DMS53 (cell line): ENCODE results near the gene PTPA.

Experiments used
- DNase-seq: peaks from one replicate; lab custom pipeline; 2025; lab: John Stamatoyannopoulos, UW

Gene PTPA

GRCh38 chr9:129081388-129081904, 29.8 kb upstream of the PTPA start:
- peak; percentile 72 for DNase-seq

DNA sequence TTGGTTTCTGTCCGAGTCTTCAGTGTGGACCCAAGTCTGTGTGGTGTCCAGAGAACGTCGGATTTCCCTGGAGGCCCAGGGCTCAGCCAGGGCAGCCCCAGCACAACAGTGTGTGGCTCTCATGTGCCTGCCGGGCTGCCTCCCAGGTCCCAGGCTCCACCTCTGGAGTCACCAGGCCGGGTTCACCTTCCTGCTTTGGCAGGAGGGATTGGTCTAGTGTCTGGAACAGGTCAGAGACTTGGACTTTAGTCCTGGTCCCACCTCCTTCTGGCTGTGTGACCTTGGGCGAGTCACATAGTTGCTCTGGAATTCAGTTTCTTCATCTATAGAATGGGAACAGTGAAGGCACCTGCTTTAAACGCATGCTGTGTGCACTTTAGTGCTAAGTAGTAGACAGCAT, 27.1 kb upstream of the PTPA start:
- no peak for DNase-seq

DNA sequence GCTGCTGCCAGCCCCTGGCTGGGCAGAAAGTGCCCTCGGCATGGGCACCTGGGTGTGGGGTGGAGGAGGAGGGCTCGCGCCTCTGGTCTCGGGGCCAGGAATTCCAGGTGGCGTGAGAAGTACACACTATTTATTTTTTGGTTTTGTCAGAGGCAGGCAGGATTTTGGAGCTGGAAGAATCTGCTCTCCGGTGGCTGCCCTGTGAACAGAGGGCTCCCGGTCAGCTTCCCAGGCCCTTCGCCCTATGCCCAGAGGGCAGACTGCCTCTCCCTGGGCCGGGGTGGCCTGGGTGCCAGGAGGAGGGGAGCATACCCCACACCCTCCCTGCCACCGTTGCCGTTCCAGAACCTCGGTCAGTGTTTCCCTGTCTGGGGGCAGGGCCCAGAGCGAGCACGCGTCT, 22.0 kb upstream of the PTPA start:
- no peak for DNase-seq

- no peak for DNase-seq
These were observed 17.4 kb upstream of the PTPA start for GRCh38 chr9:129093602-129094386.

DNA sequence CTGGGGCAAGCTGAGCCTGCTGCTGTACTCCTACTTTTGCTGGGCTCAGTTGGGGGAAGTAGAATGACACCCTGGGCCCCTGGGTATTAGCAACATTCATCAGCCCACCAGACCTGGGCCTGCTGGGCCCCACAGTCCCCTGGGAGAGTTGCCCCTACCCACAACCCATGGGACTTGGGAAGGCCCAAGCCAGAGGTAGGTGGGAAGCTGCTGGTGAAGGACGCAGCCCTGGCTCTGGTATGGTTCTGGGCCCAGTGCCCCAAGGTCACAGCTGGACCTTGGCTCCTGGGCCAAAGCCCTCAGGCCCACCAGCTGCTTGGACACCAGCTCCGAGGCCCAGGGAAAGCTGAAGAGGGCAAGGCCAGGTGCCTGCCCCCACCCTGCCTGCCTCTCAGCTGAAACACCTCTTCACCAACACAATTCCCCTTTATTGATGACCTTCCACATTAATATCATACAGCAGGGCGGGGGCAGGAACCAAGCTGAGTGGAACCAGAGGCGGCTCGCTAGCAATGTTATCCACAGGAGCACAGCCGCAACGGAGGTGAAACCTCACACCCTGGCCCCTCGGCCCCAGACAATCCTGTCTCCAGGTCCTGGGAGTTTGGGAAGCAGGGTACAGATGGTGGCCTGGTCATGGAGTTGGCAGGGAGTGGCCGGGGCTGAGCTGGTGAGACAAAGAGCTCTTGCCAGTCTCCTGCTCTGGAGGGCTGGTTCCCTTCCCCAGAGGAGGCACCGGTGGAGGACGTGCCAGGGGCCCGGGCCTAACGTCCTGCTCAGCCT, 16.6 kb upstream of the PTPA start:
- DNase-seq: no peak

DNA sequence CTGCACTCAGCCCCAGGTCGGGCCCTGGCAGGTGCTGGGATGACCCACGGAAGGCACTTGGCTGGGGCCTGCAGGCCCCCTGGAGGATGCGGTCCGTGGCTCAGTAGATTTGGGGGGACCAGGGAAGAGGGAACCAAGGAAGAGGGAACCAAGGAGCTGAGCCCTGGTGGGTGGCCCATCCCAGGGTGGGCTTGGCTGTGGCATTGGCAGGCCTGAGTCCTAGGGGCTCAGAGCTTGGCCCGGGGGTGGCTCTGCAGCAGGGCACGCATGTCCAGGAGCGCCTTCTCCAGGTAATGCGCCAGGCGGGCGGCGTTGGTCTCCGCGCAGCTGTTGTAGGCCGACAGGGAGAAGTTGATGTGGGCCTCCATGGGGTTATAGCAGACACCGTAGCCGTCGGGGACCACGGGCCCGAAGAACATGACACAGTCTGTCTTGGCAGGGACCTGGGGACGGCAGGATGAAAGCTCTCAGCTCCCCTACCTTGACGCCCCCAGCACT, 16.0 kb upstream of the PTPA start:
- no peak for DNase-seq

DNA sequence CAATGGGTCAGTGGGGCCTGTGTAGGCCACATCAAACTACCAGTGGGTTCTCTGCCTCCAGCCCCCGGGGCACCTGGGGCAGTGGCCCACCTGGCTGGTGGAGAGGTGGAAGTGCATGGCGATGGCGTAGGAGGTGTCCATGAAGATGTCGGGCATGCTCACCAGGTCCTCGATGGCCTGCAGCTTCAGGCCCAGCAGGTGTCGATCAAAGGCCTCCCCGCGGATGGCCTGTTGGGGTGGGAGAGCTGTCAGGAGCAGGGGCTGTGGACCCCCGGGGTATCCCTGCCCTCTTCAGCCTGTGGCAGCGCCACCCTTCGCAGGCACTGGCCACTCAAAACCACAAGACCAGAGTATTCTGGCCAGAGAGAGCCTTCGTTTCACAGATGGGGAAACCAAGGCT, 15.3 kb upstream of the PTPA start:
- no peak for DNase-seq

DNA sequence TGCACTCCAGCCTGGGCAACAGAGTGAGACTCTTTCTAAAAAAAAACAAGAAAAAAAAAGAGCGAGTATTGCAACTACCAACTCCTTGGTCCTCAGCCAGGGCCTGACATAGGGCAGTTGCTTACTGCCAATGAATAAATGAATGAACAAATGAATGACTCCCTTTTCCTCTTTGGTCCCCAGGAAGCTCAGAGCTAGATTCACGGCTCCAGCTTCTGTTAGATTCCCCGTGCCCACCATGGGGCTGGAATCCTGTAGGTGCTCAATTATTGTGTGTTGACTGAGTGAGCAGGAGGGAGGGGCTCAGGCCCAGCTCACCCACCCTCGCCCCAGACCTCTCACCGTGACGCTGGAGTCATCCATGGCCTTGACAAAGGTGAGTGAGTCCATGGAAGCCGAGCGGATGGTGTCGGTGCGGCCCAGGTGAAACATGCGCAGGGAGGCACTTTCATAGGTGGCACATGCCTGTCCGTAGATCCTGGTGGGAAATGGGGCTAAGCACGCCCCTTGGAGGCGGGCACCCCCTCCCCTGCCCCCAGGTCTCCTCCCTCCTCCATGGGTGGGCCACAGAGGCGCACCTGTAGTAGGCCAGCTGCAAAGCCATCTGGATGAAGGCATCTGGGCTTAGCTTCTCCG, 13.4 kb upstream of the PTPA start:
- DNase-seq: no peak

DNA sequence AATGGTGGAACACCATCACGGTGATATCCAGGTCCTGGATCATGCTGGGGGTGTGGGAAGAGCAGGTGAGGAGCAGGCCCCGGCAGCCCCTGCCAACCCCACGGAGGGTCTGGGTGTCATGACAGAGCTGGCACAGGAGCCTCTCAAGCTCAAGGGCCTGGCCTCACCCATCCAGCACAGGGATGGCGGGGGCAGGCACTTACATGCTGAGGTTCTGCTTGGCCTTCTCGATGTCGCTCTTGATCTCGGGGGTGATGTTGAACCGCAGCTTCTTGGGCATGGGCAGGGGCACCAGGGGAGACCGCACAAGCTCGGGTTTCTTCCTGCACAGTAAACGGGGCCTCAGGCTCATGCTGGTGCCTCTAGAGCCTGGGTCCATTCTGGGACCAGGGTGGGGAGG, 12.9 kb upstream of the PTPA start:
- DNase-seq: no peak

- DNase-seq: no peak
These were observed 10.6 kb upstream of the PTPA start for GRCh38 chr9:129100383-129101169.

DNA sequence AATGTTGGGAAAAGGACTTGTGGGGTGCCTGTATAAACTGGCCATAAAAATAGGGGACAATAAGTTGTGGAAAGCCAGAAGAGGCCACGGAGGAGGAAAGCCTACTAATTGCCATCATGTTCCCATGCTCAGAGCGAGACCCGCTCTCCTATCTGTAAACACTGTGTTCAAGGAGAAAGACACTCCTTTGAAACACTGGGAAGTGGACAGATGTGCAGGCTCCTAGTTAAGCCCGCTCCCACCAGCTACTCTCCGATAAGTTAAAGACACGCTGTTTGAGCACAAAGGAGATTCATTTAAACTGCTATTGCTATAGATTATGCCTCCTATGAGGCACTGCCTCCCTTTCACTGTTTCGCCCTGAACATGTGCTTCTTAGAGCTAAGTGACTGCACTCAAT, 9.9 kb upstream of the PTPA start:
- DNase-seq: no peak

- DNase-seq: no peak
These were observed 9.1 kb upstream of the PTPA start for GRCh38 chr9:129102095-129102525.

DNA sequence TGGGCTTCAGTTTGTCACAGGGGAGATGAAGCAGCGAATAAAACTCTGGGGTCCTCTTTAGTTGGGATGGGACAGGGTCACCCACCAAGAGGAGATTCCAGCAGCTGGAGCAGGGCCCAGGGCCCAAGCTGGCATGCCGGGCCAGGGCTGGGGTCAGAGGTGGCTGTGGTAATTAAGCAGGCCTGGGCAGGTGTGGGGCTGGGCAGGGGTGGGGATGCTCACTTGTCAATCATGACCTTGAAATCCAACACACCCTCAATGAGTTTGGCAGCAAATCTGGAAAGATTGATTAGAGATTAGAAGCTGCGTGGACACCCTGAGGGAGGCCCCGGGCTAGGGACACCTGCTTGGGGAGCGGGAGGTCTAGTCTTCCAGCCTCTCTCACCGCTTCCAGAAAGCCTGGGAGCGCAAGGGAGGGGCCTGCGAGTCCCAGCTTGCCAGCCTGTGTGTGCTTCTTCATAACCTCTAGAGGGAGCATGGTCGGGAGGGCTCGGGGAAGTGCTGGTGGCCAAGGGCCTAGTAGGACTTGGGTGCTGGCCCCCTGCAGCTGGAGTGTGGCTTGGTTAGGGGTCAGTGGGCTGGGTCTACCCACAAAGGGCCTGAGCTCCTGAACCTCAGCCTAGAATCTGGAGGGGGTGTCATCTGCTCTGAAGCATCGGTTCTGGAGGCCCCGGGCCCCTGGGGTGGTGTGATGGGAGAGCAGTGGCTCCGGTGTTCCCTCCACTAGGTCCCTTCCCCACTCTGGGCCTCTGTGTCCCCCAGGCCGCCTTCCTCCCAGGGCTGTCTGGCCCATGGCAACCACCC, 8.2 kb upstream of the PTPA start:
- DNase-seq: peak; percentile 79

DNA sequence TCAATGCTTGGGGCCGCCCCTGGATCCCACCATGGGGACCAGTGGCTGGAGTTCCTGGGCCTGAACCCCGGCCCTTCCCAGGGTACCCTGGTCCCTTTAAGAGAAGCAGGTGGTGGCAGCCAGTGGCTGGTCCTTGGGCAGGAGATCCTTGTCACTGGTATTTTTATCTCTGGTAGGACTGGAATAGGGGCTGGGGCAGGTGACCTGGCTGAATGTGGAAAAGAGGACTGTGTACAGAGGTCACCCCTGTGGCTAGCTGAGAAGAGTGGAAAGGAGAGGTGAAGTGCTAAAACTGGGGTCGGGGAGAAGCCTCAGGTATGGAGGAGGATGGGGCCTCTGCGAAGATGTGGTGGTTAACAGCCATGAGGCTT, 7.6 kb upstream of the PTPA start:
- no peak for DNase-seq

DNA sequence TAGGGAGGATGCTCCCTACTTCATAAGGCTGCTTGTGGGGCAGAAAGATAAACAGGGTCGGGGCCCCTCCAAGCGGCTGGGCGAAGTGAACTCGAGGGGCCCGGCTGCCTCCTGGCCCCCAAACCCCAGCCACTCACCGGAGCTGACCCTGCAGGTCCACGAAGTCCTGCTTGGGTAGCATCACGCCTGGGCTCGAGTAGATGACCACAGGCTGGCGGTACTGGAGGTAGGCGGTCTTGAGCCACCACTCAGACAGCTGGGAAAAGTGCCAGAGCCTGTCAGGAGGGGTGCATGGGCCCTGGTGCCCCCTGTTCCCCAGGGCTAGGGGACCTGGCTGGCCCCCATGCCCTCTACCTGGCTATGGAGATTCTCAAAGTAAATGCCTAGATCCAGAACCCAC, 7.2 kb upstream of the PTPA start:
- no peak for DNase-seq

GRCh38 chr9:129105857-129106694, 5.1 kb upstream of the PTPA start:
- no peak for DNase-seq

DNA sequence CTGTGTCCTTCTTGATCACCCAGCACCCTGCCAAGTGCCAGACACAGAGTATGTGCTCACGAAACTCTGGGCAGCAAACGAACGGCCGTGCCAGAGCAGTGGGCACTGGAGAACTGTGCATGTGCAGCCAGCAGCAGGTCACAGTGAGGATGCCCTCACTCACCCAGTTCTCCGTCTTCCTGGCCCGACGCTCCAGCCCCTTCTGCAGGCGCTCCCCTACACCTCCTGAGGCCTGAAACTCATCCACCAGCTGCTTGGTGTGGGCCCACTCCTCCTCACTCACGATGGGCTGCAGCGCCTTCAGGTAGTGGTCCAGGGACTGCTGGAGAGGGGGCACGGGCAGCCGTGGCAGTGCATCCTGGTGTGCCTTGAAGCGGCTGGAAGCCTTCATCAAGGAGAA, 3.6 kb upstream of the PTPA start:
- DNase-seq: no peak

- no peak for DNase-seq
These were observed 3.0 kb upstream of the PTPA start for GRCh38 chr9:129108083-129108804.

- DNase-seq: no peak
These were observed 2.2 kb upstream of the PTPA start for GRCh38 chr9:129108805-129109536.
